Measurements from ENCODE around the gene SWSAP1.

DNA sequence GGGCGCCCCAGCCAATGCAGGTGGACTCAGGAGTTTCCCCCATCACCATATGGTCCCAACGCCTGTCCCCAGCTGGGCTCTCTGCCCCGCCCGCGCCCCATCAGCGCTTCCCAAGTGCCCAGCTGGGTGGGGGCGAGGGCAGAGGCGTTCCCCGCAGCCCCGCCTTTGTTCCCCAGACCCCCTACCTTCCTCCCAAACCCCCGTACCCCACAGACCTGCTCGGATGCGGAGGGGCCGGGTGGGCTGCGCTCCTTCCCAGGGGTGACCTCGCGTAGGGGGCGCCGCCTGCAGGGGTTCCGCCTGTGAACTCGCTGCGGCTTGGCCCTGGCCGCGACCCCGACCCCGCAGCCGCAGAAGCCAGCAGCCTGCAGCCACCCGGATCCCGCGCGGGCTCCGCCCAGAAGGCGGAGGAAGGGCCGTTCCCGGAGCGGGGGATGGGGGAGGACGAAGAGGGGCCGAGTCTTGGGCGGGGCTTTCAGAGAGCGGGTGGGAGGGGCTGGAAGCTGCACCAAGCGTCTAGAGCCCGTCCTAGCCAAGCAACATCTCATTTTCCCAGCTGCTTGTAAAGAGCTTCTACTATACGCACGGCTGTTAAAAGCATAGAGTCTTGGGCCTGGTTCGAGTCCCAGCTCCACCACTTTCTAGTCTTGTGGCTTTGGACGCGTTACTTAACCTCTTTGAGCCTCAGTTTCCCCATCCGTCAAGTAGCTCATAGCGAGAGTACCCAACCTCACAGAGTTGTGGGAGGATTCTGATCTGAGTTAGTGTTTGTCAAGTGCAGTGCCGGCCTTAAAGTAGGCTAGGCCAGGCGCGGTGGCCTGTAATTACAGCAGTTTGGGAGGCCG lies 35.0 kb upstream of the SWSAP1 start, which contains the start of gene RAB3D:
- TF ChIP-seq ZBTB1 (tag by site-specific recombination; IDR thresholded peaks at IDR 0.05) (no peak), SCRT2 (tag by site-specific recombination; IDR thresholded peaks at IDR 0.05) (no peak), ZBTB20 (tag by site-specific recombination; IDR thresholded peaks at IDR 0.05) (no peak), ZNF76 (tag by site-specific recombination; IDR thresholded peaks at IDR 0.05; ENCODE audit: borderline replicate concordance, low read depth) (no peak), ZNF394 (tag by site-specific recombination; IDR thresholded peaks at IDR 0.05; ENCODE audit: borderline replicate concordance) (no peak), ZNF501 (tag by site-specific recombination; IDR thresholded peaks at IDR 0.05) (no peak), ZNF324 (tag by site-specific recombination; IDR thresholded peaks at IDR 0.05) (no peak), ZNF302 (tag by site-specific recombination; IDR thresholded peaks at IDR 0.05; ENCODE audit: low read depth) (no peak)
- TF ChIP-seq, protein P1, sequence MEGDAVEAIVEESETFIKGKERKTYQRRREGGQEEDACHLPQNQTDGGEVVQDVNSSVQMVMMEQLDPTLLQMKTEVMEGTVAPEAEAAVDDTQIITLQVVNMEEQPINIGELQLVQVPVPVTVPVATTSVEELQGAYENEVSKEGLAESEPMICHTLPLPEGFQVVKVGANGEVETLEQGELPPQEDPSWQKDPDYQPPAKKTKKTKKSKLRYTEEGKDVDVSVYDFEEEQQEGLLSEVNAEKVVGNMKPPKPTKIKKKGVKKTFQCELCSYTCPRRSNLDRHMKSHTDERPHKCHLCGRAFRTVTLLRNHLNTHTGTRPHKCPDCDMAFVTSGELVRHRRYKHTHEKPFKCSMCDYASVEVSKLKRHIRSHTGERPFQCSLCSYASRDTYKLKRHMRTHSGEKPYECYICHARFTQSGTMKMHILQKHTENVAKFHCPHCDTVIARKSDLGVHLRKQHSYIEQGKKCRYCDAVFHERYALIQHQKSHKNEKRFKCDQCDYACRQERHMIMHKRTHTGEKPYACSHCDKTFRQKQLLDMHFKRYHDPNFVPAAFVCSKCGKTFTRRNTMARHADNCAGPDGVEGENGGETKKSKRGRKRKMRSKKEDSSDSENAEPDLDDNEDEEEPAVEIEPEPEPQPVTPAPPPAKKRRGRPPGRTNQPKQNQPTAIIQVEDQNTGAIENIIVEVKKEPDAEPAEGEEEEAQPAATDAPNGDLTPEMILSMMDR (tag by site-specific recombination; IDR thresholded peaks at IDR 0.05), result no peak
- TF ChIP-seq, protein P2, sequence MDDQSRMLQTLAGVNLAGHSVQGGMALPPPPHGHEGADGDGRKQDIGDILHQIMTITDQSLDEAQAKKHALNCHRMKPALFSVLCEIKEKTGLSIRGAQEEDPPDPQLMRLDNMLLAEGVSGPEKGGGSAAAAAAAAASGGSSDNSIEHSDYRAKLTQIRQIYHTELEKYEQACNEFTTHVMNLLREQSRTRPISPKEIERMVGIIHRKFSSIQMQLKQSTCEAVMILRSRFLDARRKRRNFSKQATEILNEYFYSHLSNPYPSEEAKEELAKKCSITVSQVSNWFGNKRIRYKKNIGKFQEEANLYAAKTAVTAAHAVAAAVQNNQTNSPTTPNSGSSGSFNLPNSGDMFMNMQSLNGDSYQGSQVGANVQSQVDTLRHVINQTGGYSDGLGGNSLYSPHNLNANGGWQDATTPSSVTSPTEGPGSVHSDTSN (CRISPR knock-in tag; IDR thresholded peaks at IDR 0.05), result no peak
- TF ChIP-seq, protein P3, sequence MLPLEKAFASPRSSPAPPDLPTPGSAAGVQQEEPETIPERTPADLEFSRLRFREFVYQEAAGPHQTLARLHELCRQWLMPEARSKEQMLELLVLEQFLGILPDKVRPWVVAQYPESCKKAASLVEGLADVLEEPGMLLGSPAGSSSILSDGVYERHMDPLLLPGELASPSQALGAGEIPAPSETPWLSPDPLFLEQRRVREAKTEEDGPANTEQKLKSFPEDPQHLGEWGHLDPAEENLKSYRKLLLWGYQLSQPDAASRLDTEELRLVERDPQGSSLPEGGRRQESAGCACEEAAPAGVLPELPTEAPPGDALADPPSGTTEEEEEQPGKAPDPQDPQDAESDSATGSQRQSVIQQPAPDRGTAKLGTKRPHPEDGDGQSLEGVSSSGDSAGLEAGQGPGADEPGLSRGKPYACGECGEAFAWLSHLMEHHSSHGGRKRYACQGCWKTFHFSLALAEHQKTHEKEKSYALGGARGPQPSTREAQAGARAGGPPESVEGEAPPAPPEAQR (tag by site-specific recombination; IDR thresholded peaks at IDR 0.05), result no peak
- TF ChIP-seq, protein P4, sequence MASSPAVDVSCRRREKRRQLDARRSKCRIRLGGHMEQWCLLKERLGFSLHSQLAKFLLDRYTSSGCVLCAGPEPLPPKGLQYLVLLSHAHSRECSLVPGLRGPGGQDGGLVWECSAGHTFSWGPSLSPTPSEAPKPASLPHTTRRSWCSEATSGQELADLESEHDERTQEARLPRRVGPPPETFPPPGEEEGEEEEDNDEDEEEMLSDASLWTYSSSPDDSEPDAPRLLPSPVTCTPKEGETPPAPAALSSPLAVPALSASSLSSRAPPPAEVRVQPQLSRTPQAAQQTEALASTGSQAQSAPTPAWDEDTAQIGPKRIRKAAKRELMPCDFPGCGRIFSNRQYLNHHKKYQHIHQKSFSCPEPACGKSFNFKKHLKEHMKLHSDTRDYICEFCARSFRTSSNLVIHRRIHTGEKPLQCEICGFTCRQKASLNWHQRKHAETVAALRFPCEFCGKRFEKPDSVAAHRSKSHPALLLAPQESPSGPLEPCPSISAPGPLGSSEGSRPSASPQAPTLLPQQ (tag by site-specific recombination; IDR thresholded peaks at IDR 0.05), result no peak
